ENCODE results near the gene PARD3B.

- TF ChIP-seq POLR2AphosphoS5 (IDR thresholded peaks at IDR 0.05; ENCODE audit: low read depth) (no peak), CTCF (conservative IDR thresholded peaks at IDR 0.05; ENCODE audit: low read depth in 2 of 2) (no peak), ETS1 (IDR thresholded peaks at IDR 0.05) (no peak)
These were observed 998.8 kb downstream of the PARD3B start for GRCh38 chr2:205543937-205544702.
